Measurements from ENCODE around the gene PRF1.
"Not testable (repeated sequence)": the region's sequence is repeated elsewhere in the genome, so short reads cannot be mapped to it uniquely, and the experiment has no call there.

The PRF1 gene

DNA sequence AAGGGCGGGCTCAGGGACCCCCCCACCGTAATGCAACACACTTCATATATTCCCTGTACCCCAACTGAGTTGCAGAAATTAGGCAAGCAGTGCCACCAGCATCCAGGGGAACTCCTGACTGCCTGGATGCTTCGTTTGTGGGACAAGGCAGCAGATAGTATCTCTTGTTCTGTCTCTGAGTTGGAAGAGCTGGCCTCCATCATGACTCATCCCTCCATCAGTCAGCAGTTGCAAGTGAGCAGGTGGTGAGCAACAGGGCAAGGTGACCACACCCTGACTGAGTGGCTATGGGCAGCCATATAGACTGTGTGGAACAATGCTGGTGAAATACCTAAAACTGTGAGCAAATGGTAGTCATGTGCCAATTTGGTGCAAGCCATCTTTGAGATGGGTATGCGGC lies 47.0 kb upstream of the PRF1 start:
- Histone ChIP-seq H3K36me3 (replicated peaks; ENCODE audit: low read depth, low read length) (no peaks in the 10 kb centered on the region), H3K27me3 (ENCODE audit: low read depth, low read length) (no peaks in the 10 kb centered on the region), H3K79me2 (ENCODE audit: low read length) (no peaks in the 10 kb centered on the region), H3K27ac (ENCODE audit: low read length) (no peak overlapping the region), H4K20me1 (ENCODE audit: insufficient read depth, low read length) (no peaks in the 10 kb centered on the region), H3K4me1 (ENCODE audit: low read length) (no peaks in the 10 kb centered on the region), H3K4me3 (ENCODE audit: low read length) (no peak overlapping the region), H3K9ac (ENCODE audit: low read length) (no peak overlapping the region), H3K9me3 (ENCODE audit: insufficient read depth, low read length) (peaks cover 5% of the 10 kb centered on the region; the same call in 1 of the 2 replicates), H2AFZ (ENCODE audit: low read depth, low read length) (no peak overlapping the region), H3K4me2 (ENCODE audit: low read length) (no peak overlapping the region)
- TF ChIP-seq, protein P1, sequence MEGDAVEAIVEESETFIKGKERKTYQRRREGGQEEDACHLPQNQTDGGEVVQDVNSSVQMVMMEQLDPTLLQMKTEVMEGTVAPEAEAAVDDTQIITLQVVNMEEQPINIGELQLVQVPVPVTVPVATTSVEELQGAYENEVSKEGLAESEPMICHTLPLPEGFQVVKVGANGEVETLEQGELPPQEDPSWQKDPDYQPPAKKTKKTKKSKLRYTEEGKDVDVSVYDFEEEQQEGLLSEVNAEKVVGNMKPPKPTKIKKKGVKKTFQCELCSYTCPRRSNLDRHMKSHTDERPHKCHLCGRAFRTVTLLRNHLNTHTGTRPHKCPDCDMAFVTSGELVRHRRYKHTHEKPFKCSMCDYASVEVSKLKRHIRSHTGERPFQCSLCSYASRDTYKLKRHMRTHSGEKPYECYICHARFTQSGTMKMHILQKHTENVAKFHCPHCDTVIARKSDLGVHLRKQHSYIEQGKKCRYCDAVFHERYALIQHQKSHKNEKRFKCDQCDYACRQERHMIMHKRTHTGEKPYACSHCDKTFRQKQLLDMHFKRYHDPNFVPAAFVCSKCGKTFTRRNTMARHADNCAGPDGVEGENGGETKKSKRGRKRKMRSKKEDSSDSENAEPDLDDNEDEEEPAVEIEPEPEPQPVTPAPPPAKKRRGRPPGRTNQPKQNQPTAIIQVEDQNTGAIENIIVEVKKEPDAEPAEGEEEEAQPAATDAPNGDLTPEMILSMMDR (IDR thresholded peaks at IDR 0.05; ENCODE audit: low read depth, low read length): no peak
- no peak for TF ChIP-seq EZH2phosphoT487 (IDR thresholded peaks at IDR 0.05; ENCODE audit: low read depth)

DNA sequence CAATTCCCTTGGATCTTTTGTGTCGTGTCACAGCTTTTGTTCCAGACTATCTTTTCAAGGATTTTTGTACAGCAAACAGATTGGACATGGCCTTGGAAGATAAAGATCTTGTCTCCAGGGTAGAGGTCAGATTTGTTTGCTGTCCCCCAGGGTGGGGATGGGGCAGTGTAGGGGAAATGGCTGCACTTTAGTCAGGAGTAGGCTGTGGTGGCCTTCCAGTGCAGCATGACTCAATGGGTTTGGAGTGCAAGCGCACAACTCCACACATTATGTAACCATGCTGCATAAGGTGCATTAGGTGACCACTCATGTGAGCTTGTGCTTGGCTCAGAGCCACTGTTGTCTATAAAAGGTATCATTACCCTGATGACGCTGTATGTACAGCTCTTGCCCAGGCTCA lies 45.9 kb upstream of the PRF1 start:
- Histone ChIP-seq H3K79me2 (ENCODE audit: low read length) (no peaks in the 10 kb centered on the region), H3K9ac (ENCODE audit: low read length) (no peak overlapping the region), H4K20me1 (ENCODE audit: insufficient read depth, low read length) (no peaks in the 10 kb centered on the region), H3K27ac (ENCODE audit: low read length) (no peak overlapping the region), H3K9me3 (ENCODE audit: insufficient read depth, low read length) (peaks cover 5% of the 10 kb centered on the region; the same call in 1 of the 2 replicates), H2AFZ (ENCODE audit: low read depth, low read length) (no peak overlapping the region), H3K4me2 (ENCODE audit: low read length) (no peak overlapping the region), H3K4me3 (ENCODE audit: low read length) (no peak overlapping the region), H3K4me1 (ENCODE audit: low read length) (no peaks in the 10 kb centered on the region), H3K27me3 (ENCODE audit: low read depth, low read length) (no peaks in the 10 kb centered on the region), H3K36me3 (replicated peaks; ENCODE audit: low read depth, low read length) (no peaks in the 10 kb centered on the region)
- TF ChIP-seq, protein P1 (IDR thresholded peaks at IDR 0.05; ENCODE audit: low read depth, low read length): no peak
- TF ChIP-seq EZH2phosphoT487 (IDR thresholded peaks at IDR 0.05; ENCODE audit: low read depth): no peak

DNA sequence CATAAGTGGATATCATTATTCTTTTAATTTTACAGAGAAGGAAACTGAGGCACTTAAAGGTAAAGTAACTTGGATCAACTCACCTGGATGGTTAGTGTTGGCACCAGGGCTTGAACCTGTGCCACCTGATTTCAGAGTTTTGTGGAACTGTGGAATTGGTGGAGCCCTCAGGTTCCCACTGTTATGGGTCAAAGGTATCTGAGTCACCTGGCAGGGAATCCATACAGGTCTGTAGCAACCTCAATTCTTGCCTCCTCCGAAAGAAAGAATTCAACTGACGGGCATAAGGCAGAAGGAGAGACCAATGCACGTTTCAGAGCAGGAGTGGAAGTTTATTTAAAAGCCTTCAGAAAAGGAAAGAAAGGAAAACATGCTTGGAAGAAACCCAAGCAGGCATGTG lies 44.5 kb upstream of the PRF1 start:
- H3K79me2 ChIP-seq (ENCODE audit: low read length): no peaks in the 10 kb centered on the region
- no peak overlapping the region for H3K4me2 ChIP-seq (ENCODE audit: low read length)
- no peak overlapping the region for H3K4me3 ChIP-seq (ENCODE audit: low read length)
- H3K9ac ChIP-seq (ENCODE audit: low read length): no peak overlapping the region
- H3K27me3 ChIP-seq (ENCODE audit: low read depth, low read length): no peaks in the 10 kb centered on the region
- TF ChIP-seq, protein P1 (IDR thresholded peaks at IDR 0.05; ENCODE audit: low read depth, low read length): no peak
- TF ChIP-seq EZH2phosphoT487 (IDR thresholded peaks at IDR 0.05; ENCODE audit: low read depth): no peak
- no peak overlapping the region for H3K27ac ChIP-seq (ENCODE audit: low read length)
- H3K4me1 ChIP-seq (ENCODE audit: low read length): no peaks in the 10 kb centered on the region
- no peaks in the 10 kb centered on the region for H3K36me3 ChIP-seq (replicated peaks; ENCODE audit: low read depth, low read length)
- no peak overlapping the region for H2AFZ ChIP-seq (ENCODE audit: low read depth, low read length)
- H3K9me3 ChIP-seq (ENCODE audit: insufficient read depth, low read length): peaks cover 5% of the 10 kb centered on the region; the same call in 1 of the 2 replicates
- H4K20me1 ChIP-seq (ENCODE audit: insufficient read depth, low read length): no peaks in the 10 kb centered on the region

DNA sequence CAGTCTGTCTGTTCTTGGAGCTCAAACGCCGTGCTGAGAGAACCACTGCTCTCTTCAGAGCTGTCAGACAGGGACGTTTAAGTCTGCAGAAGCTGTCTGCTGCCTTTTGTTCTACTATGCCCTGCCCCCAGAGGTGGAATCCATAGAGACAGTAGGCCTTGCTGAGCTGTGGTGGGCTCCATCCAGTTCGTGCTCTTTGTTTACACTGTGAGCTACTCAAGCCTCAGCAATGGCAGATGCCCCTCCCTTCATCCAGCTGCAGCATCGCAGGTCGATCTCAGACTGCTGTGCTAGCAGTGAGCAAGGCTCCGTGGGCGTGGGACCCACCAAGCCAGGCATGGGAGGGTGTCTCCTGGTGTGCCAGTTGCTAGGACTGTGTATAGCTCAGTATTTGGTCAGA lies 42.4 kb upstream of the PRF1 start:
- not testable (repeated sequence) for H3K36me3 ChIP-seq (replicated peaks; ENCODE audit: low read depth, low read length); H3K4me1 ChIP-seq (ENCODE audit: low read length); H3K9ac ChIP-seq (ENCODE audit: low read length)

DNA sequence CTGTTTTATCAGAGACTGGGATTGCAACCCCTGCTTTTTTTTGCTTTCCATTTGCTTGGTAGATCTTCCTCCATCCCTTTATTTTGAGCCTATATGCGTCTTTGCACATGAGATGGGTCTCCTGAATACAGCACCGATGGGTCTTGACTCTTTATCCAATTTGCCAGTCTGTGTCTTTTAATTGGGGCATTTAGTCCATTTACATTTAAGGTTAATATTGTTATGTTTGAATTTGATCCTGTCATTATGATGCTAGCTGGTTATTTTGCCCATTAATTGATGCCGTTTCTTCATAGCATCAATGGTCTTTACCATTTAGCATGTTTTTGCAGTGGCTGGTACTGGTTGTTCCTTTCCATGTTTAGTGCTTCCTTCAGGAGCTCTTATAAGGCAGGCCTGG lies 40.7 kb upstream of the PRF1 start:
- not testable (repeated sequence) for H3K36me3 ChIP-seq (replicated peaks; ENCODE audit: low read depth, low read length); H3K9me3 ChIP-seq (ENCODE audit: insufficient read depth, low read length); H2AFZ ChIP-seq (ENCODE audit: low read depth, low read length); H3K27me3 ChIP-seq (ENCODE audit: low read depth, low read length); H3K79me2 ChIP-seq (ENCODE audit: low read length); H3K4me3 ChIP-seq (ENCODE audit: low read length); H3K4me2 ChIP-seq (ENCODE audit: low read length); H4K20me1 ChIP-seq (ENCODE audit: insufficient read depth, low read length); H3K27ac ChIP-seq (ENCODE audit: low read length); H3K9ac ChIP-seq (ENCODE audit: low read length); H3K4me1 ChIP-seq (ENCODE audit: low read length)

More for the DNA sequence above, 42.4 kb upstream of the PRF1 start:
- not testable (repeated sequence) for H3K27me3 ChIP-seq (ENCODE audit: low read depth, low read length); H3K79me2 ChIP-seq (ENCODE audit: low read length); H3K4me2 ChIP-seq (ENCODE audit: low read length); H3K4me3 ChIP-seq (ENCODE audit: low read length); H4K20me1 ChIP-seq (ENCODE audit: insufficient read depth, low read length); H2AFZ ChIP-seq (ENCODE audit: low read depth, low read length); H3K9me3 ChIP-seq (ENCODE audit: insufficient read depth, low read length); H3K27ac ChIP-seq (ENCODE audit: low read length)

DNA sequence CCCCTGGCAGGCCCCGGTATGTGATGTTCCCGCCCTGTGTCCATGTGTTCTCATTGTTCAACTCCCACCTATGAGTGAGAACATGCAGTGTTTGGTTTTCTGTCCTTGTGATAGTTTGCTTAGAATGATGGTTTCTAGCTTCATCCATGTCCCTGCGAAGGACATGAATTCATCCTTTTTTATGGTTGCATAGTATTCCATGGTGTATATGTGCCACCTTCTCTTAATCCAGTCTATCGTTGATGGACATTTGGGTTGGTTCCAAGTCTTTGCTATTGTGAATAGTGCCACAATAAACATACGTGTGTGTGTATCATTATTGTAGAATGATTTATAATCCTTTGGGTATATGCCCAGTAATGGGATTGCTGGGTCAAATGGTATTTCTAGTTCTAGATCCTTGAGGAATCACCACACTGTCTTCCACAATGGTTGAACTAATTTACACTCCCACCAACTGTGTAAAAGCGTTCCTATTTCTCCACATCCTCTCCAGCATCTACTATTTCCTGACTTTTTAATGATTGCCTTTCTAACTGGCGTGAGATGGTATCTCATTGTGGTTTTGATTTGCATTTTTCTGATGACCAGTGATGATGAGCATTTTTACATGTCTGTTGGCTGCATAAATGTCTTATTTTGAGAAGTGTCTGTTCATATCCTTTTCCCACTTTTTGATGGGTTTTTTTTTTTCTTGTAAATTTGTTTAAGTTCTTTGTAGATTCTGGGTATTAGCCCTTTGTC lies 37.3 kb upstream of the PRF1 start:
- H3K27me3 ChIP-seq (ENCODE audit: low read depth, low read length); H3K4me3 ChIP-seq (ENCODE audit: low read length); H3K79me2 ChIP-seq (ENCODE audit: low read length); H3K9ac ChIP-seq (ENCODE audit: low read length); H3K9me3 ChIP-seq (ENCODE audit: insufficient read depth, low read length); H4K20me1 ChIP-seq (ENCODE audit: insufficient read depth, low read length); H3K27ac ChIP-seq (ENCODE audit: low read length); H3K36me3 ChIP-seq (replicated peaks; ENCODE audit: low read depth, low read length); H3K4me1 ChIP-seq (ENCODE audit: low read length); H3K4me2 ChIP-seq (ENCODE audit: low read length); H2AFZ ChIP-seq (ENCODE audit: low read depth, low read length): not testable (repeated sequence)

DNA sequence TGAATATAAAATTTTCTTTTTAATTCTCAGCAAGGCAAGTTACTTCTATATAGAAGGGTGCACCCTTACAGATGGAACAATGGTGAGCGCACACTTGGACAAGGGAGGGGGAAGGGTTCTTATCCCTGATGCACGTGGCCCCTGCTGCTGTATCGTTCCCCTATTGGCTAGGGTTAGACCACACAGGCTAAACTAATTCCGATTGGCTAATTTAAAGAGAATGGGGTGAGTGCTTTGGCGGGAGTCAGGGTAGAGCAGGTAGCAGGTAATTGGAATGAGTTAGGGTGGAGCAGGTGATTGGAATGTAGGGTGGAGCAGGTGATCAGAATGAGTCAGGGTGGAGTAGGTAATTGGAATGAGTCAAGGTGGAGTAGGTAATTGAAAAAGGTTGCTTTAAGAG lies 32.0 kb upstream of the PRF1 start:
- H3K79me2 ChIP-seq (ENCODE audit: low read length); H3K4me2 ChIP-seq (ENCODE audit: low read length); H3K9me3 ChIP-seq (ENCODE audit: insufficient read depth, low read length); H4K20me1 ChIP-seq (ENCODE audit: insufficient read depth, low read length); H3K4me3 ChIP-seq (ENCODE audit: low read length); H2AFZ ChIP-seq (ENCODE audit: low read depth, low read length); H3K27me3 ChIP-seq (ENCODE audit: low read depth, low read length); H3K36me3 ChIP-seq (replicated peaks; ENCODE audit: low read depth, low read length); H3K9ac ChIP-seq (ENCODE audit: low read length); H3K27ac ChIP-seq (ENCODE audit: low read length); H3K4me1 ChIP-seq (ENCODE audit: low read length): not testable (repeated sequence)
